IMR-90 (cell line): Measurements from ENCODE around the gene MAS1. TPM values are rescaled to one million over a fixed set of nuclear protein-coding genes. Genes with fewer than 3 reads are reported as not detected.

Experiments
- ATAC-seq: fragments of 200-7000 bp; cut with Tn5 transposase; 2 replicates; pipeline ENCODE4 v1.9.1; 2020; ENCODE audit warnings: low read depth, mild to moderate bottlenecking, moderate library complexity
- Bru-seq: library from RNA; stranded (reverse); fragments of 400-500 nt; gene quantifications from one replicate; lab custom pipeline; 2021; lab: Mats Ljungman, UMichigan
- BruChase-seq, 2 experiments: library from RNA; stranded (reverse); fragments of 400-500 nt; gene quantifications; one replicate each; lab custom pipeline; 2021; lab: Mats Ljungman, UMichigan
- BruUV-seq: library from RNA; stranded (reverse); fragments of 400-500 nt; replicated peaks from 2 replicates; lab custom pipeline; 2021; lab: Mats Ljungman, UMichigan
- CTCF ChIA-PET: fragments of 300-600 bp; formaldehyde crosslinking; extraction: SDS; loops from one replicate; lab custom pipeline; 2021; ENCODE audit warnings: antibody characterized with exemption; lab: Yijun Ruan, JAX
- POLR2A ChIA-PET: fragments of 300-600 bp; sonication (Branson Sonifier 250); formaldehyde crosslinking; loops from one replicate; lab custom pipeline; 2022; ENCODE audit warnings: antibody characterized with exemption; ENCODE audit not compliant: unreplicated experiment; lab: Charles Lee
- DNase-seq: peaks from one replicate; pipeline ENCODE4 v3.0.0; 2013
- H2AFZ ChIP-seq: replicated peaks from 2 replicates; pipeline ENCODE3; 2013; ENCODE audit warnings: low read length, mild to moderate bottlenecking; ENCODE audit not compliant: poor library complexity
- H2AK5ac ChIP-seq: 2 replicates; pipeline ENCODE4 v1.6.1; 2013; ENCODE audit warnings: low read depth, low read length, inconsistent platforms
- H2AK9ac ChIP-seq: replicated peaks from 2 replicates; pipeline ENCODE3; 2013; ENCODE audit warnings: mild to moderate bottlenecking, low read depth, low read length, moderate library complexity; ENCODE audit not compliant: poor library complexity
- H2BK120ac ChIP-seq: 2 replicates; pipeline ENCODE4 v1.6.1; 2013; ENCODE audit warnings: low read depth, low read length, inconsistent platforms
- H2BK15ac ChIP-seq: 3 replicates; pipeline ENCODE4 v1.6.1; 2013; ENCODE audit warnings: low read depth, low read length, inconsistent platforms
- H2BK20ac ChIP-seq: 2 replicates; pipeline ENCODE4 v1.6.1; 2013; ENCODE audit warnings: low read depth, mild to moderate bottlenecking, inconsistent platforms, low read length, moderate library complexity
- H2BK5ac ChIP-seq: 2 replicates; pipeline ENCODE4 v1.6.1; 2013; ENCODE audit warnings: mild to moderate bottlenecking, low read depth, low read length, inconsistent platforms; ENCODE audit not compliant: poor library complexity, severe bottlenecking
- H3K14ac ChIP-seq: replicated peaks from 2 replicates; pipeline ENCODE4 v1.6.1; 2013; ENCODE audit warnings: low read depth, low read length, inconsistent platforms
- H3K18ac ChIP-seq: 2 replicates; pipeline ENCODE4 v1.6.1; 2013; ENCODE audit warnings: low read depth, low read length, control low read depth
- H3K23ac ChIP-seq: 2 replicates; pipeline ENCODE4 v1.6.1; 2013; ENCODE audit warnings: low read depth, low read length, inconsistent platforms
- H3K27ac ChIP-seq: 2 replicates; pipeline ENCODE4 v1.5.1; 2013; ENCODE audit warnings: mild to moderate bottlenecking, control low read depth, low read length; ENCODE audit not compliant: insufficient read depth
- H3K27me3 ChIP-seq: 2 replicates; pipeline ENCODE4 v1.6.1; 2013; ENCODE audit warnings: low read length; ENCODE audit not compliant: control insufficient read depth, insufficient read depth
- H3K36me3 ChIP-seq: 2 replicates; pipeline ENCODE4 v1.6.1; 2013; ENCODE audit warnings: low read length, mixed read lengths; ENCODE audit not compliant: control insufficient read depth, insufficient read depth
- H3K4ac ChIP-seq: 2 replicates; pipeline ENCODE4 v1.6.1; 2013; ENCODE audit warnings: low read depth, low read length, inconsistent platforms
- H3K4me1 ChIP-seq: 2 replicates; pipeline ENCODE4 v1.6.1; 2013; ENCODE audit warnings: low read length, mixed read lengths; ENCODE audit not compliant: control insufficient read depth, insufficient read depth
- H3K4me2 ChIP-seq: 2 replicates; pipeline ENCODE4 v1.6.1; 2013; ENCODE audit warnings: low read depth, mild to moderate bottlenecking, control low read depth, low read length, moderate library complexity
- H3K4me3 ChIP-seq: 2 replicates; pipeline ENCODE4 v1.5.1; 2013; ENCODE audit warnings: low read depth, mild to moderate bottlenecking, control low read depth, low read length, moderate library complexity; ENCODE audit not compliant: insufficient read depth
- H3K56ac ChIP-seq: 2 replicates; pipeline ENCODE4 v1.6.1; 2013; ENCODE audit warnings: low read length, inconsistent platforms; ENCODE audit not compliant: insufficient read depth; ENCODE audit errors: extremely low read depth
- H3K79me1 ChIP-seq, 2 experiments: 2 replicates each; pipeline ENCODE4 v1.6.1; 2013; ENCODE audit warnings: low read length in 2 of 2, inconsistent platforms in 1 of 2, low read depth in 1 of 2
- H3K9ac ChIP-seq: 2 replicates; pipeline ENCODE4 v1.6.1; 2013; ENCODE audit warnings: low read depth, low read length, control low read depth
- H3K9me1 ChIP-seq: 2 replicates; pipeline ENCODE4 v1.6.1; 2013; ENCODE audit warnings: low read length, inconsistent platforms; ENCODE audit not compliant: insufficient read depth
- H3K9me3 ChIP-seq: 2 replicates; pipeline ENCODE4 v1.6.1; 2013; ENCODE audit warnings: low read length; ENCODE audit not compliant: control insufficient read depth, insufficient read depth
- H4K20me1 ChIP-seq: 2 replicates; pipeline ENCODE4 v1.6.1; 2013; ENCODE audit warnings: low read length, inconsistent platforms; ENCODE audit not compliant: insufficient read depth
- H4K5ac ChIP-seq: 2 replicates; pipeline ENCODE4 v1.6.1; 2013; ENCODE audit warnings: mild to moderate bottlenecking, low read depth, low read length, control low read depth
- H4K8ac ChIP-seq, 2 experiments: 2 replicates each; pipeline ENCODE4 v1.6.1; 2013; ENCODE audit warnings: low read depth in 2 of 2, low read length in 2 of 2, control low read depth in 1 of 2, inconsistent platforms in 1 of 2
- H4K91ac ChIP-seq: 2 replicates; pipeline ENCODE4 v1.6.1; 2013; ENCODE audit warnings: low read depth, low read length, inconsistent platforms; ENCODE audit not compliant: insufficient read depth
- BHLHE40 ChIP-seq: fragments of 150-350 bp; IDR thresholded peaks from 2 replicates; pipeline ENCODE4 v1.6.1; 2016; ENCODE audit warnings: mild to moderate bottlenecking, low read depth, low read length
- CEBPB ChIP-seq: IDR thresholded peaks from 2 replicates; pipeline ENCODE4 v1.6.1; 2012; ENCODE audit warnings: low read depth, low read length, improper control_type of control experiment
- MAZ ChIP-seq: IDR thresholded peaks from 2 replicates; pipeline ENCODE4 v1.6.1; 2012; ENCODE audit warnings: low read depth, mild to moderate bottlenecking, low read length, improper control_type of control experiment, moderate library complexity, borderline replicate concordance
- POLR2A ChIP-seq: IDR thresholded peaks from 2 replicates; pipeline ENCODE4 v1.6.1; 2012; ENCODE audit warnings: mild to moderate bottlenecking, low read depth, low read length
- RCOR1 ChIP-seq: IDR thresholded peaks from 2 replicates; pipeline ENCODE4 v1.6.1; 2012; ENCODE audit warnings: mild to moderate bottlenecking, low read length, improper control_type of control experiment; ENCODE audit not compliant: insufficient replicate concordance
- SMC3 ChIP-seq: fragments of 150-350 bp; IDR thresholded peaks from 2 replicates; pipeline ENCODE4 v1.6.1; 2016; ENCODE audit warnings: low read depth, mild to moderate bottlenecking, antibody characterized with exemption, low read length, moderate library complexity
- USF2 ChIP-seq: fragments of 150-350 bp; IDR thresholded peaks from 2 replicates; pipeline ENCODE4 v1.6.1; 2017; ENCODE audit warnings: mild to moderate bottlenecking, antibody characterized with exemption, low read length, low read depth
- WGBS, 2 experiments: methylation state at CpG; one replicate each; pipeline versions ENCODE4 v1.1.5 to v1.1.7; 2013; ENCODE audit warnings: missing lambda C conversion rate in 2 of 2; ENCODE audit not compliant: insufficient read length in 1 of 2; ENCODE audit errors: extremely low coverage in 2 of 2; 5-methylcytosine and 5-hydroxymethylcytosine counted together
- dilution Hi-C: fragments of 300-500 bp; cut with HindIII; formaldehyde crosslinking; loops from one replicate; pipeline ENCODE4 v1.14.3; 2018; ENCODE audit warnings: low sequenced_read_pairs; ENCODE audit not compliant: unreplicated experiment
- in situ Hi-C: fragments of 300-500 bp; cut with MboI; formaldehyde crosslinking; loops from 3 replicates; pipeline ENCODE4 v1.14.3; 2019; ENCODE audit warnings: low sequenced_read_pairs, inconsistent platforms, mixed read lengths
- intact Hi-C: fragments of 100-400 bp; cut with micrococcal nuclease; formaldehyde crosslinking; loops from 2 replicates; pipeline ENCODE4 v1.10.0; 2022
- long read RNA-seq: library from polyadenylated mRNA; unstranded; transcript quantifications from one replicate; pipeline ENCODE4 v2.0.0, GENCODE V29; 2021; ENCODE audit not compliant: unreplicated experiment
- polyA plus RNA-seq, 3 experiments: library from polyadenylated mRNA; depleted of rRNA; stranded (reverse); fragments of >200 nt; gene quantifications; 2 replicates each; pipeline ENCODE4 v1.2.3, GENCODE V29; 2012; ENCODE audit warnings: low replicate concordance in 1 of 3
- total RNA-seq: library from RNA; depleted of rRNA; stranded (reverse); fragments of >200 nt; gene quantifications from 2 replicates; pipeline ENCODE4 v1.2.3, GENCODE V29; 2012; rRNA removed

MAS1 gene
- not detected in 2 replicates for total RNA-seq
- polyA plus RNA-seq (2012; rRNA removed): under 0.01 TPM in 1 of 2 replicates, not detected in the other
- polyA plus RNA-seq (2012; cell fraction: cytosol; rRNA removed): not detected in 2 replicates
- polyA plus RNA-seq (2012; cell fraction: nucleus; rRNA removed; ENCODE audit: low replicate concordance): not detected in 2 replicates
- Bru-seq, nascent RNA: not detected
- BruChase-seq, experiment 1, labeled RNA remaining after a 6-hour chase: not detected
- BruChase-seq, experiment 2, labeled RNA remaining after a 2-hour chase: not detected
- long read RNA-seq: 0 reads

- no peak within 1 kb of the TSS for H2AFZ ChIP-seq
- H3K9me1 ChIP-seq: no peaks in the 10 kb centered on the region
- H3K9me3 ChIP-seq: 0 out of 2 replicates have a peak, but pooled peaks cover 2% of the 10 kb centered on the region
- no peak within 1 kb of the TSS for H4K5ac ChIP-seq
- H3K4me1 ChIP-seq: no peaks in the 10 kb centered on the region
- no TSS peak for BruUV-seq
- DNase-seq: no peak
- no peak within 1 kb of the TSS for H2BK5ac ChIP-seq
- dilution Hi-C loops (no loop called here), in situ Hi-C loops (no loop called here), intact Hi-C loops (no loop called here)
- no peak within 1 kb of the TSS for H3K18ac ChIP-seq
- H3K36me3 ChIP-seq: no peaks in the 10 kb centered on the region
- H2BK120ac ChIP-seq: no peak within 1 kb of the TSS
- H4K20me1 ChIP-seq: no peaks in the 10 kb centered on the region
- no peak within 1 kb of the TSS for H4K8ac ChIP-seq
- H3K79me1 ChIP-seq: no peaks in the 10 kb centered on the region
- H2BK15ac ChIP-seq: no peak within 1 kb of the TSS
- ChIA-PET POLR2A (no interaction called here), CTCF (interaction anchor here (1.1 kb wide), 1 partner anchor 9 kb away, joined by 3 read pairs; no protein-coding TSS in a partner anchor)
- H4K91ac ChIP-seq: no peak within 1 kb of the TSS
- no peak within 1 kb of the TSS for H3K56ac ChIP-seq
- no peak within 1 kb of the TSS for H3K9ac ChIP-seq
- WGBS, 2 experiments: 48% methylated on average over 3 of the region's 7 CpGs; no CpG with 5 or more reads in 1 of the 2 experiments
- H3K27me3 ChIP-seq: peaks cover 66% of the 10 kb centered on the region
- H3K27ac ChIP-seq: no peak within 1 kb of the TSS
- no peak within 1 kb of the TSS for H3K4me3 ChIP-seq
- TF ChIP-seq SMC3: no peak
- TF ChIP-seq USF2: no peak
- TF ChIP-seq RCOR1: no peak
- no peak for TF ChIP-seq POLR2A
- TF ChIP-seq BHLHE40: no peak
- no peak for TF ChIP-seq MAZ
- no peak for TF ChIP-seq CEBPB
- no peak within 1 kb of the TSS for H3K4me2 ChIP-seq
- no peak within 1 kb of the TSS for H3K14ac ChIP-seq
- H2BK20ac ChIP-seq: no peak within 1 kb of the TSS
- H2AK5ac ChIP-seq: no peak within 1 kb of the TSS
- no peak for ATAC-seq
- H3K23ac ChIP-seq: no peak within 1 kb of the TSS
- H3K4ac ChIP-seq: no peak within 1 kb of the TSS
- H2AK9ac ChIP-seq: no peak within 1 kb of the TSS
Measured at GRCh38 chr6:159890792-159891191, at the start of gene MAS1. Gene MAS1, plus strand, starts transcription at chr6:159890988. Its CDS starts 15,968 bp downstream, at chr6:159906956.
